Right atrium auricular region (tissue), 2 donors: ENCODE results near the gene BCAP31. TPM values are rescaled to one million over a fixed set of nuclear protein-coding genes. Genes with fewer than 3 reads are reported as not detected.
"Not testable (repeated sequence)": the region's sequence is repeated elsewhere in the genome, so short reads cannot be mapped to it uniquely, and the experiment has no call there.

ENCODE experiments used
- DNase-seq: peaks from one replicate; pipeline ENCODE4 v3.0.0-alpha.2; 2019; ENCODE audit warnings: low spot score
- H3K27ac ChIP-seq, 2 donors: fragments of 200-600 bp; sonication (generic); 1 replicate in 1 of 2; 2 replicates in 1 of 2; pipeline ENCODE4 v1.5.1; 2016 to 2019
- H3K27me3 ChIP-seq, 2 donors: fragments of 200-600 bp; sonication (generic); one replicate each; pipeline versions ENCODE4 v1.5.1 to v1.6.0; 2017 to 2019
- H3K36me3 ChIP-seq: fragments of 200-600 bp; sonication (generic); one replicate; pipeline ENCODE4 v1.5.1; 2016
- H3K4me1 ChIP-seq, 2 donors: fragments of 200-600 bp; sonication (generic); one replicate each; pipeline versions ENCODE4 v1.5.1 to v1.6.0; 2017 to 2019
- H3K4me3 ChIP-seq, 2 donors: fragments of 200-600 bp; sonication (generic); 1 replicate in 1 of 2; 2 replicates in 1 of 2; pipeline ENCODE4 v1.5.1; 2017 to 2019; ENCODE audit warnings: mild to moderate bottlenecking in 1 of 2, moderate library complexity in 1 of 2
- H3K9me3 ChIP-seq, 2 donors: fragments of 200-600 bp; sonication (generic); one replicate each; pipeline ENCODE4 v1.5.1; 2019
- total RNA-seq, 2 donors: library from RNA; depleted of rRNA; stranded (reverse); fragments of >200 nt; gene quantifications; one replicate each; pipeline ENCODE4 v1.1.0, GENCODE V29; 2016
- TF ChIP-seq, protein P1 (sequence below), 2 donors: fragments of 200-600 bp; sonication (generic); IDR thresholded peaks; one replicate each; pipeline ENCODE4 v1.5.1; 2019; ENCODE audit warnings: antibody characterized with exemption in 2 of 2

BCAP31 gene
- total RNA-seq, 2 donors from 2014 or later: 86.3 to 109 TPM

DNA sequence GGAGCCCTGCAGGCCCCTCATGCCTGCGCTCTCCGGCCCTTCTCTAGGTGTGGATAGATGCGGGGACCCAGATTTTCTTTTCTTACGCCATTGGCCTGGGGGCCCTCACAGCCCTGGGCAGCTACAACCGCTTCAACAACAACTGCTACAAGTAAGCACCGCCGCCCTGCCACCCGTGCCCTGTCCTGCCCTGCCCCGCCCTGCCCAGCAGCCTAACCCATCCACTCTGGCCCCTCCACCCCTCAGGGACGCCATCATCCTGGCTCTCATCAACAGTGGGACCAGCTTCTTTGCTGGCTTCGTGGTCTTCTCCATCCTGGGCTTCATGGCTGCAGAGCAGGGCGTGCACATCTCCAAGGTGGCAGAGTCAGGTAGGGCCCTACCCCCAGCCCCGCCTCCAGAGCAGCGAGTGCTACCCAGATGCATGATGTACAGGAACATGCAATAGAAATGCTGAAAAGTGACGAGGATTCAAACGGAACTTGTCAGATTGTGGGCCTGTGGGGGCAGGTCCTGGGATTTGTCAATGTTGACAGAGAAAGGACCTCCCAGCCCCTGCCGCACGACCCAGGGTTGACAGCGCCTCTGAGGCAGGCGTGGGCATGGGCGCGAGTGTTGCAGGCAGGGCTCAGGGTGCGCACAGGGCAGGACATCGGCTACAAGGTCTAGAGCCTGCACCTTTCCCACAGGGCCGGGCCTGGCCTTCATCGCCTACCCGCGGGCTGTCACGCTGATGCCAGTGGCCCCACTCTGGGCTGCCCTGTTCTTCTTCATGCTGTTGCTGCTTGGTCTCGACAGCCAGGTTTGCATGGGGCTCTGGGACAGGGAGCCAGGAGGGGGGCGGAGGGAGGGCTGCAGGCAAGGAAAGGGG, 30.7 kb downstream of the BCAP31 start:
- Histone ChIP-seq H3K9me3 (no peaks in the 10 kb centered on the region), H3K36me3 (peaks cover 11% of the 10 kb centered on the region), H3K27ac (peak overlapping the region in 1 of 2 donors; percentile 72), H3K27me3 (no peaks in the 10 kb centered on the region), H3K4me1 (no peaks in the 10 kb centered on the region), H3K4me3 (no peak overlapping the region)
- DNase-seq: no peak
- TF ChIP-seq, protein P1, sequence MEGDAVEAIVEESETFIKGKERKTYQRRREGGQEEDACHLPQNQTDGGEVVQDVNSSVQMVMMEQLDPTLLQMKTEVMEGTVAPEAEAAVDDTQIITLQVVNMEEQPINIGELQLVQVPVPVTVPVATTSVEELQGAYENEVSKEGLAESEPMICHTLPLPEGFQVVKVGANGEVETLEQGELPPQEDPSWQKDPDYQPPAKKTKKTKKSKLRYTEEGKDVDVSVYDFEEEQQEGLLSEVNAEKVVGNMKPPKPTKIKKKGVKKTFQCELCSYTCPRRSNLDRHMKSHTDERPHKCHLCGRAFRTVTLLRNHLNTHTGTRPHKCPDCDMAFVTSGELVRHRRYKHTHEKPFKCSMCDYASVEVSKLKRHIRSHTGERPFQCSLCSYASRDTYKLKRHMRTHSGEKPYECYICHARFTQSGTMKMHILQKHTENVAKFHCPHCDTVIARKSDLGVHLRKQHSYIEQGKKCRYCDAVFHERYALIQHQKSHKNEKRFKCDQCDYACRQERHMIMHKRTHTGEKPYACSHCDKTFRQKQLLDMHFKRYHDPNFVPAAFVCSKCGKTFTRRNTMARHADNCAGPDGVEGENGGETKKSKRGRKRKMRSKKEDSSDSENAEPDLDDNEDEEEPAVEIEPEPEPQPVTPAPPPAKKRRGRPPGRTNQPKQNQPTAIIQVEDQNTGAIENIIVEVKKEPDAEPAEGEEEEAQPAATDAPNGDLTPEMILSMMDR (IDR thresholded peaks at IDR 0.05): no peak

DNA sequence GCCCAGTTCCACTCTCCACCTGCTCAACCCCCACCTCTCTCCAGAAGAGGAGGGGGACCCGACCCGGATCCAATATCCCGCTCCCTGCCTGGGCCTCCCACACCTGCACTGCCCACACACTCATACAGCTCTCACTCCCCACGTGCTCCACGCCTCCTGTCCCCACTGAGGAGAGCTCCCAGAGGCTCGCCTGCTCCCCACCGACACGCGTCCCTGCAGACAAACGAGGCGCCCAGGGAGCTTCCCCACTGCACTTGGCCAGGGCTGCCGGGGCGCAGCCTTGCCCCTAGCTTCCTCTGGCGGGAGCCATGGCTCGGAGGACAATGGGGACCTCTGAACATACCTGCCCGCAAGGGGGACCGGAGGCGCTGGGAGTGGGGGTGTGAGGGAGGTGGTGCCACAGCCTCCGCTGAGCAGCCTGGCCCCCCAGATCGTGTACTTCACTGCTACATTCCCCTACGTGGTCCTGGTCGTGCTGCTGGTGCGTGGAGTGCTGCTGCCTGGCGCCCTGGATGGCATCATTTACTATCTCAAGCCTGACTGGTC, 31.5 kb downstream of the BCAP31 start:
- TF ChIP-seq, protein P1 (IDR thresholded peaks at IDR 0.05): no peak
- H3K27ac ChIP-seq: peak overlapping the region in 1 of 2 donors; percentile 72
- H3K36me3 ChIP-seq: peaks cover 11% of the 10 kb centered on the region

DNA sequence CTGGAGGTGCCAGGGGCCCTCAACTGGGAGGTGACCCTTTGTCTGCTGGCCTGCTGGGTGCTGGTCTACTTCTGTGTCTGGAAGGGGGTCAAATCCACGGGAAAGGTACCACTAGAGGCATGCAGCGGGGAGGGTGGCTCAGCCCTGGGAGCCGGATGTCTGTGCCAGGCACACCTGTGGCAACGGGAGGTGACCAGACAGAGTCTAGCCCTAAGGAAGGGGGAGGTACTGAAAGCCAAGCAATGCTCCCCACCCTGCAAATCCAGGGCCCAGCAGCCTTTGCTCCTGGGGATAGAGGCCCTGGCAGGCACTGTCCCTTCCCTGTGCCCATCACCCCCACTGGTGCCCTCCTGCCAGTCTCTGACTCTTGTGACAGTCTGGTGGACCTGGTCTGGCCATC, 32.2 kb downstream of the BCAP31 start:
- H3K9me3 ChIP-seq: no peaks in the 10 kb centered on the region
- H3K4me3 ChIP-seq: no peak overlapping the region
- peak overlapping the region in 1 of 2 donors; percentile 72 for H3K27ac ChIP-seq
- H3K4me1 ChIP-seq: peaks cover 0 to 5% of the 10 kb centered on the region in 2 donors
- peaks cover 11% of the 10 kb centered on the region for H3K36me3 ChIP-seq
- H3K27me3 ChIP-seq: no peaks in the 10 kb centered on the region
- DNase-seq: no peak
- TF ChIP-seq, protein P1 (IDR thresholded peaks at IDR 0.05): no peak

More for the DNA sequence above, 31.5 kb downstream of the BCAP31 start:
- H3K27me3 ChIP-seq: no peaks in the 10 kb centered on the region
- no peaks in the 10 kb centered on the region for H3K4me1 ChIP-seq
- DNase-seq: no peak
- H3K9me3 ChIP-seq: no peaks in the 10 kb centered on the region
- H3K4me3 ChIP-seq: no peak overlapping the region

DNA sequence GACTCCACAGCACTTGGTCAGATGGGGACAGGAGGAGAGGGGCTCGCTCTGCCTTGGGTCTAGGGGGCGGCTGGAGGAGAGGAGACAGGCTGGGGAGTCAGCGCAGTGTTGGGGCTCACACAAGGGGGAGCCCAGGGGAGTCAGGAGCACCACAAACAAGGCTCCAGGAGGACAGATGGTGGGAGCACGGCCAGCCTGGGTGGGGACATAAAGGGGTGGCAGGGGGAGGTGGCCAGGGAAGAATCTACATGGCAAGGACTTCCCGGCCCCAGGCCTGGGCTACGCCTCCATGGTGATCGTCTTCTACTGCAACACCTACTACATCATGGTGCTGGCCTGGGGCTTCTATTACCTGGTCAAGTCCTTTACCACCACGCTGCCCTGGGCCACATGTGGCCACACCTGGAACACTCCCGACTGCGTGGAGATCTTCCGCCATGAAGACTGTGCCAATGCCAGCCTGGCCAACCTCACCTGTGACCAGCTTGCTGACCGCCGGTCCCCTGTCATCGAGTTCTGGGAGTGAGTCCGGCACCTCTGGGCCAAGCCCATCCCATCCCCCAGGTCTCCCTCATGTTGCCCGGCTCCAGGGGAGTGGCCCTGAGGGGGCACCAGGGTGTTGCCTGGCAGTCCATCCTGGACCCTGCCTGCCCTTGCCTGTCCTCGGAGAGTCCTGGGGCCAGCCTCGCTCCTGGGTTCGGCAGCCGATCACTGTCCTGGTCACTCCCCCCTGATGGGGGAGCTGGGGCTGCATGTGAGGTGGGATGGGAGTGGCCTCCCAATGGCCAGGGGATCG, 33.0 kb downstream of the BCAP31 start:
- not testable (repeated sequence) for H3K9me3 ChIP-seq, H3K27me3 ChIP-seq, DNase-seq, H3K4me1 ChIP-seq, H3K4me3 ChIP-seq
- Histone ChIP-seq H3K27ac (peak overlapping the region; percentile 72 to 88), H3K36me3 (peaks cover 11% of the 10 kb centered on the region)

DNA sequence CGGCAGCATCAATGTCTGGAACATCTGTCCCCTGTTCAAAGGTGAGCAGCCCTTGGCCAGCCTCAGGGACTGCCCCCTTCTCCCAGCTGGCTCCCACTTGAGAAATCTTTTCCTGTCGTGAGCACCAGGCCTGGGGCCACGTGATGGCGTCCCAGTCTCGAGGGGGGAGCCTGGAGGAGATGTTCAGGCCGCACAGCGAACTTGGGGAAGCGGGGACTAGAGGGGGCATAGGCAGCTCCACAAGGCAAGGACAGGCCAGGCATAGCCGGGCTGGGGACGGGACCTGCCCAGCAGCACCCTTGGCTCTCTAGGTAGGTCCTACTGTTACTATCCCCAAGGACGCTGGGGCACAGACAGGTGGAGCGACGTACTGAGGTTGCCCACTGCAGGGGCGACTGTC, 33.7 kb downstream of the BCAP31 start:
- H3K4me1 ChIP-seq: peaks cover 0 to 6% of the 10 kb centered on the region in 2 donors
- TF ChIP-seq, protein P1 (IDR thresholded peaks at IDR 0.05): no peak
- no peaks in the 10 kb centered on the region for H3K9me3 ChIP-seq
- H3K27me3 ChIP-seq: no peaks in the 10 kb centered on the region
- peak overlapping the region; percentile 72 to 88 for H3K27ac ChIP-seq
- peak overlapping the region in 1 of 2 donors; percentile 55 for H3K4me3 ChIP-seq
- peaks cover 11% of the 10 kb centered on the region for H3K36me3 ChIP-seq
- DNase-seq: no peak
